ENCODE results near the gene TPMT. TPM values are rescaled to one million over a fixed set of nuclear protein-coding genes. Genes with fewer than 3 reads are reported as not detected.

TPMT gene
- total RNA-seq, 1 donor from 2014 or later, result 11.0 TPM

DNA sequence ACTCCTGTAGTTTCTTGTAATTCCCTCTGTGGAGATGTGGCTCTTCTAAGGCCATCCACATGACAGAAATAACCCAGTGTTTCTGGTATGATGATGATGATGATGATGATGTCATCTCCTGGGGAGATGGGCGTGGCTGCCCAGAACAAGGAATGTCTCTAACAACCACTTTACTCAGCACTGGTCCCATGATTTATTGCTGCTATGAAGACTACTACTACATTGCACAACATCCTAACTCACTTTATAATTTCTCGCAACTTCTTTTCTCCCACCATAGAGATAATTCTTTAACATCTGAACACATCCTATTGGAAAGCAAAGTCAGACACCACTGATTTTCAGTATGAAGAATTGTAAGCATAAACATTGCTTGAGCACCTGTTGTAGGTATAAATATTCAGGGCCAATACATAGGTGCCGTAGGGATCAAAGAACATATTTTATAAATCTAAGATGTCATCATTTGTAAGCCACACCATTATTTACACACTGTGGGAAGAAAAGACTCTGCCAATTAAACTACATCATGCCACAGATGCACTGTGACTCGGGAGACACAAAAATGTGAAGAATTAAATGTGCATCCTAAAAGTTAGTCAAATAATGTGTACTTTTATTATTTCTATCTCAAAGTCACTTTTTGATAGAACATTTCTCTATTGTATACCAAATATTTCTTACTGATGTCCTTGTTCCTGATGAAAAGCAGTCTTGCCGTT, 6.4 kb downstream of the TPMT start:
- Histone ChIP-seq H3K27me3 (no peaks in the 10 kb centered on the region), H3K36me3 (peaks cover 0 to 8% of the 10 kb centered on the region in 2 donors), H3K4me1 (peaks cover 9% of the 10 kb centered on the region), H3K9me3 (no peaks in the 10 kb centered on the region), H3K4me3 (no peak overlapping the region), H3K27ac (peak overlapping the region; percentile 4)
- no peak for DNase-seq (ENCODE audit: extremely low spot score in 2 of 2)
- no peak for TF ChIP-seq POLR2A (IDR thresholded peaks at IDR 0.05)
- TF ChIP-seq, protein P1, sequence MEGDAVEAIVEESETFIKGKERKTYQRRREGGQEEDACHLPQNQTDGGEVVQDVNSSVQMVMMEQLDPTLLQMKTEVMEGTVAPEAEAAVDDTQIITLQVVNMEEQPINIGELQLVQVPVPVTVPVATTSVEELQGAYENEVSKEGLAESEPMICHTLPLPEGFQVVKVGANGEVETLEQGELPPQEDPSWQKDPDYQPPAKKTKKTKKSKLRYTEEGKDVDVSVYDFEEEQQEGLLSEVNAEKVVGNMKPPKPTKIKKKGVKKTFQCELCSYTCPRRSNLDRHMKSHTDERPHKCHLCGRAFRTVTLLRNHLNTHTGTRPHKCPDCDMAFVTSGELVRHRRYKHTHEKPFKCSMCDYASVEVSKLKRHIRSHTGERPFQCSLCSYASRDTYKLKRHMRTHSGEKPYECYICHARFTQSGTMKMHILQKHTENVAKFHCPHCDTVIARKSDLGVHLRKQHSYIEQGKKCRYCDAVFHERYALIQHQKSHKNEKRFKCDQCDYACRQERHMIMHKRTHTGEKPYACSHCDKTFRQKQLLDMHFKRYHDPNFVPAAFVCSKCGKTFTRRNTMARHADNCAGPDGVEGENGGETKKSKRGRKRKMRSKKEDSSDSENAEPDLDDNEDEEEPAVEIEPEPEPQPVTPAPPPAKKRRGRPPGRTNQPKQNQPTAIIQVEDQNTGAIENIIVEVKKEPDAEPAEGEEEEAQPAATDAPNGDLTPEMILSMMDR (IDR thresholded peaks at IDR 0.05), result no peak
- TF ChIP-seq POLR2AphosphoS5 (IDR thresholded peaks at IDR 0.05; ENCODE audit: insufficient read depth in 1 of 2, low read depth in 1 of 2), result peak in 1 of 2 donors; percentile 29
- intact Hi-C loops (cut with DNase I), result no loop called here

DNA sequence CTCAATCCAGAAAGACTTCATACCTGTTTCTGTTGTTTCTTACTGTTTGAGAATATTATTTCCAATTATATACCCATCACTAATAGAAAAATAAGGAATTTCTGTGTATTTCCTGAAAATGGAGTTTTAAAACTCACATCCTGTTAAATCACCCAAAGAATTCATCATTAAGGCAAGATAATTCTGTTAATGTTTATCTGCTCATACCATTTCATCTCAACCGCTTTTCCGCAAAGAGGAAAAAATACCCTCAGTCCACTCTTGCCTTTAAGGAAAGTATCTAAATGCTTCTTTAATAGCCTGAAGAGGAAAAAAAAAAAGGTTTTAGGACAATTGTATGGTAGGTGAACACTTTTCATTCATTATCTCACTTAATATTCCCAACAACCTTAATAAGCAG, 7.3 kb downstream of the TPMT start:
- H3K9me3 ChIP-seq, result no peaks in the 10 kb centered on the region
- TF ChIP-seq, protein P1 (IDR thresholded peaks at IDR 0.05), result no peak
- TF ChIP-seq POLR2A (IDR thresholded peaks at IDR 0.05) (no peak), POLR2AphosphoS5 (IDR thresholded peaks at IDR 0.05; ENCODE audit: insufficient read depth in 1 of 2, low read depth in 1 of 2) (no peak)
- DNase-seq (ENCODE audit: extremely low spot score in 2 of 2), result no peak
- no peaks in the 10 kb centered on the region for H3K27me3 ChIP-seq
- H3K4me1 ChIP-seq, result peaks cover under 1% of the 10 kb centered on the region
- peaks cover 0 to 8% of the 10 kb centered on the region in 2 donors for H3K36me3 ChIP-seq
- H3K4me3 ChIP-seq, result no peak overlapping the region
- intact Hi-C loops (cut with DNase I), result no loop called here
- H3K27ac ChIP-seq, result peak overlapping the region; percentile 4

DNA sequence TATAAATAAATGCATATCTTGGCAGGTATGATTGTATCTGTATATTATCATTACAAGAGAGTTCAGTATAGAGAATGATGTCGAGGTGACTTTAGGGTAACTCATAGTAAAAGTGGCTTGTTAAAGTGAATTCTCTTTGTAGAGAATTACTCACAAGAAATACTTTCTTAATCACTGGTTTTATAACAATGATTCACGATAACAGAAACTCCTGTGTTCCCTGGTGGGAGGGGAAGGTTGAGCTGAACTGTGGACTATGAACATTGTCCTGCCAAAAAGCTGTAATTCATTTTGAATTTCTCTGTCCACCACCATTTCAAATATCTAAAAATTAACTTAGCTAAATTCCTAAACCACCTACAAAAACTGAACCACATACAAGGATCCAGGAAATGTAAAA, 7.7 kb downstream of the TPMT start:
- H3K27ac ChIP-seq, result no peak overlapping the region
- intact Hi-C loops (cut with DNase I), result no loop called here
- TF ChIP-seq, protein P1 (IDR thresholded peaks at IDR 0.05), result no peak
- no peak for TF ChIP-seq POLR2A (IDR thresholded peaks at IDR 0.05)
- TF ChIP-seq POLR2AphosphoS5 (IDR thresholded peaks at IDR 0.05; ENCODE audit: insufficient read depth in 1 of 2, low read depth in 1 of 2), result no peak
- H3K36me3 ChIP-seq, result peaks cover 0 to 8% of the 10 kb centered on the region in 2 donors
- H3K4me3 ChIP-seq, result no peak overlapping the region
- H3K27me3 ChIP-seq, result no peaks in the 10 kb centered on the region
- no peaks in the 10 kb centered on the region for H3K4me1 ChIP-seq
- no peaks in the 10 kb centered on the region for H3K9me3 ChIP-seq
- no peak for DNase-seq (ENCODE audit: extremely low spot score in 2 of 2)

DNA sequence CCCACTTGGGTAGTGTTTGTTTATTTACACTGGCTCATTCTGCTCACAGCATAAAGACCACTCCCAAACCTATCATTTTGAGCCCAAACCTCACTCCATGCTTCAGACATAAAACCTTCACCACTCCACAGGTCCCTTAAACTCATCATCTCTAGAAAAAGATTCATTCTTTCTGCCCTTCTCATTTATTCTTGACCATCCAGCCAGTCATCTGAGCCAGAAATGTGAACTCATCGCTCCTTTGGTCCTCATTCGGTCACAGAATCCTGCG, 12.4 kb downstream of the TPMT start:
- H3K4me1 ChIP-seq, result no peaks in the 10 kb centered on the region
- no peak overlapping the region for H3K4me3 ChIP-seq
- intact Hi-C loops (cut with DNase I), result no loop called here
- TF ChIP-seq POLR2A (IDR thresholded peaks at IDR 0.05) (no peak), POLR2AphosphoS5 (IDR thresholded peaks at IDR 0.05; ENCODE audit: insufficient read depth in 1 of 2, low read depth in 1 of 2) (no peak)
- TF ChIP-seq, protein P1 (IDR thresholded peaks at IDR 0.05), result no peak
- DNase-seq (ENCODE audit: extremely low spot score in 2 of 2), result no peak
- peaks cover 0 to 20% of the 10 kb centered on the region in 2 donors for H3K36me3 ChIP-seq
- H3K27me3 ChIP-seq, result no peaks in the 10 kb centered on the region
- H3K9me3 ChIP-seq, result no peaks in the 10 kb centered on the region
- no peak overlapping the region for H3K27ac ChIP-seq

DNA sequence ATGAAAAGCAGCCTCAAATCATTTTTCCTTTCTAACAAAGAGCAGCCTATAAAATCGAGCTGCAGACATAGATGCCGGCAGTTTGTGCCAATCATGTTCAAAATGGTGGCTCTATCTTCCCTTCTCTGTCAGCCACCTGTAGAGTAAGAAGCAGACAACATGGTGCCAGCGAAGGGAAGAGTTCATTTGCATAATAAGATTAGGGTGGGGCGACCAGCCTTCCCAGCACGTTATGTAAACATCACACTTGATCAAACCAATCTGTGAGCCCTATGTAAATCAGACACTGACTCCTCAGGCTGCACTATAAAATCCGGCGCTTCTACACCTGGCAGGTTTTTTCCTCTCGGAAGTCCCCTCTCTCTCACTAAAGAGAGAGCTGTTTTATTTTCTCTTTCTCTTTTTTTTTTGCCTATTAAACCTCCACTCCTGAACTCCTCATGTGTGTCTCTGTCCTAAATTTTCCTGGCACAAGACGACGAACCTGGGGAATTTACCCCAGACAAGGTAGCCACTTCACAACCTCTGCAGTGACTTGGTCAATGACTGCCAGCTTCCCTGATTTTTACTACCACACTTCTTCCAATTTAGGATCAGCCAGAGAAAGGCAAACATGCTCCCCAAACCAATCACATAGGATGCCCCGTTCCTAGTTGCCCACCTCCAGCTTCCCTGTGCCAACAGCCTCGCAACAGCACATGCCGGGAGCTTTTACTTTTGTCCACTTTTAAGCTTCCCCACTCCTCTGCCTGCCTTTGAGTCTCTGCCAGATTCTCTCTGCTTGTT, 12.9 kb downstream of the TPMT start:
- Histone ChIP-seq H3K27me3 (no peaks in the 10 kb centered on the region), H3K36me3 (peaks cover 0 to 22% of the 10 kb centered on the region in 2 donors), H3K4me1 (no peaks in the 10 kb centered on the region), H3K9me3 (no peaks in the 10 kb centered on the region), H3K27ac (no peak overlapping the region), H3K4me3 (no peak overlapping the region)
- DNase-seq (ENCODE audit: extremely low spot score in 2 of 2), result no peak
- intact Hi-C loops (cut with DNase I), result no loop called here
- TF ChIP-seq POLR2AphosphoS5 (IDR thresholded peaks at IDR 0.05; ENCODE audit: insufficient read depth in 1 of 2, low read depth in 1 of 2), result no peak
- TF ChIP-seq, protein P1 (IDR thresholded peaks at IDR 0.05), result no peak
- no peak for TF ChIP-seq POLR2A (IDR thresholded peaks at IDR 0.05)

All from vagina (tissue), 2 donors.